ENCODE results near the gene PITX2. TPM values are rescaled to one million over a fixed set of nuclear protein-coding genes. Genes with fewer than 3 reads are reported as not detected.

The PITX2 gene
- total and polyA plus RNA-seq, 2 experiments from 2014 or later = 0.52 to 0.99 TPM

DNA sequence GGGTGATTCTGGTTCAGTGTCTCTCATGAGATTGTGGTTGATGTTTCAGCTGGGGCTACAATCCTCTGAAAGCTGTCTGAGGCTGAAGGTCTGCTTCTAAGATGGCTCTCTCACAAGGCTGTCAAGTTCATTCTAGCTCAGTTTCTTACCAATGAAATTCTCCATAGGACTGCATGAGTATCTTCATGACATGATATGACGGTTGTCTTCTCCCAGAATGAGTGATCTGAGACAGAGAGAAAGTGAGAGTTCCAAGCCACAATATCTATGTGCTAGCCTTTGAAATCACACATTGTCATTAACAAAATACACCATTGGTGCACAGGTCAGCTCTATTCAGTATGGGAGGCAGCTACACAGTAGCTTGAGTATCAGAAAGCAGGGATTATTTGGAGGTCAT is 27.3 kb downstream of the PITX2 start:
- H3K9me3 Mint-ChIP-seq = peaks cover 6% of the 10 kb centered on the region; the same call in 2 of the 3 replicates
- H3K4me1 ChIP-seq (ENCODE audit: insufficient read depth) = no peaks in the 10 kb centered on the region
- no peaks in the 10 kb centered on the region for H3K36me3 ChIP-seq (ENCODE audit: insufficient read depth)
- no peaks in the 10 kb centered on the region for H3K36me3 Mint-ChIP-seq (ENCODE audit: low read depth)
- no peak overlapping the region for H3K4me3 ChIP-seq
- no peak overlapping the region for H2AFZ ChIP-seq
- H3K4me1 Mint-ChIP-seq = no peaks in the 10 kb centered on the region
- TF ChIP-seq, protein P1, sequence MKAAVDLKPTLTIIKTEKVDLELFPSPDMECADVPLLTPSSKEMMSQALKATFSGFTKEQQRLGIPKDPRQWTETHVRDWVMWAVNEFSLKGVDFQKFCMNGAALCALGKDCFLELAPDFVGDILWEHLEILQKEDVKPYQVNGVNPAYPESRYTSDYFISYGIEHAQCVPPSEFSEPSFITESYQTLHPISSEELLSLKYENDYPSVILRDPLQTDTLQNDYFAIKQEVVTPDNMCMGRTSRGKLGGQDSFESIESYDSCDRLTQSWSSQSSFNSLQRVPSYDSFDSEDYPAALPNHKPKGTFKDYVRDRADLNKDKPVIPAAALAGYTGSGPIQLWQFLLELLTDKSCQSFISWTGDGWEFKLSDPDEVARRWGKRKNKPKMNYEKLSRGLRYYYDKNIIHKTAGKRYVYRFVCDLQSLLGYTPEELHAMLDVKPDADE (IDR thresholded peaks at IDR 0.05) = no peak
- no peak for TF ChIP-seq EZH2phosphoT487 (IDR thresholded peaks at IDR 0.05; ENCODE audit: unreplicated experiment)
- no peak overlapping the region for H3K4me2 ChIP-seq
- no peaks in the 10 kb centered on the region for H3K79me2 ChIP-seq (replicated peaks; ENCODE audit: insufficient read depth)
- H3K27ac ChIP-seq (ENCODE audit: low read depth) = no peak overlapping the region
- H3K27ac Mint-ChIP-seq = no peak overlapping the region
- peaks cover 8% of the 10 kb centered on the region; the same call in 1 of the 2 replicates for H3K9me2 ChIP-seq (ENCODE audit: insufficient read depth)
- no peaks in the 10 kb centered on the region for H3F3A ChIP-seq (replicated peaks; ENCODE audit: low read depth)
- H3K27me3 Mint-ChIP-seq (ENCODE audit: insufficient read depth, low read depth, poor library complexity) = peaks cover 2% of the 10 kb centered on the region
- no peaks in the 10 kb centered on the region for H3K27me3 ChIP-seq (ENCODE audit: insufficient read depth)
- ATAC-seq (no peak), DNase-seq (ENCODE audit: low spot score) (no peak)
- no peaks in the 10 kb centered on the region for H4K20me1 ChIP-seq (replicated peaks; ENCODE audit: insufficient read depth)
- no peak overlapping the region for H3K4me3 Mint-ChIP-seq

DNA sequence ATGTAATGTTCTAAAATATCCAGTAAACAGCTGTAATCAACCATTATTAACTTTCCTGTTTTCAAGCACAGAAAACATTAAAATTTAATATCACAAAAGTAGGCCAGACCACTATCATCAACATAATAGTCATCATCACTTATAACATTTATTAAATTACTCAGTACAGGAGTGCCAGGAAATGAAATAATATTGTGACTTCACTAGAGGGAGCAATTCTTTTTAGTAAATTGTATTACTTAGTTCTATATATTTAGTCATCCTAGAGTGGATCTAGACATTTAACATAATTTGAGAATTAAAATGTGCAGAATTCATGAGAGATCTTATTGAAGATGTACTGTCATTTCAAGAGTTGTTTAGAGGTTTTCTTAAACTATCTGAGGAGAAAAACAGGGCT is 33.6 kb downstream of the PITX2 start:
- H3K9me2 ChIP-seq (ENCODE audit: insufficient read depth) = no peaks in the 10 kb centered on the region
- H3K36me3 ChIP-seq (ENCODE audit: insufficient read depth) = no peaks in the 10 kb centered on the region
- H4K20me1 ChIP-seq (replicated peaks; ENCODE audit: insufficient read depth) = no peaks in the 10 kb centered on the region
- DNase-seq (ENCODE audit: low spot score) (no peak), ATAC-seq (no peak)
- Mint-ChIP-seq H3K27ac (no peak overlapping the region), H3K27me3 (ENCODE audit: insufficient read depth, low read depth, poor library complexity) (peaks cover 2% of the 10 kb centered on the region), H3K9me3 (no peaks in the 10 kb centered on the region), H3K36me3 (ENCODE audit: low read depth) (no peaks in the 10 kb centered on the region), H3K4me1 (no peaks in the 10 kb centered on the region), H3K4me3 (no peak overlapping the region)
- H3K4me1 ChIP-seq (ENCODE audit: insufficient read depth) = no peaks in the 10 kb centered on the region
- H3K27me3 ChIP-seq (ENCODE audit: insufficient read depth) = no peaks in the 10 kb centered on the region
- no peak overlapping the region for H2AFZ ChIP-seq
- no peaks in the 10 kb centered on the region for H3K79me2 ChIP-seq (replicated peaks; ENCODE audit: insufficient read depth)
- TF ChIP-seq EZH2phosphoT487 (IDR thresholded peaks at IDR 0.05; ENCODE audit: unreplicated experiment) = no peak
- no peaks in the 10 kb centered on the region for H3F3A ChIP-seq (replicated peaks; ENCODE audit: low read depth)
- H3K4me2 ChIP-seq = no peak overlapping the region
- H3K27ac ChIP-seq (ENCODE audit: low read depth) = no peak overlapping the region
- no peak overlapping the region for H3K4me3 ChIP-seq

DNA sequence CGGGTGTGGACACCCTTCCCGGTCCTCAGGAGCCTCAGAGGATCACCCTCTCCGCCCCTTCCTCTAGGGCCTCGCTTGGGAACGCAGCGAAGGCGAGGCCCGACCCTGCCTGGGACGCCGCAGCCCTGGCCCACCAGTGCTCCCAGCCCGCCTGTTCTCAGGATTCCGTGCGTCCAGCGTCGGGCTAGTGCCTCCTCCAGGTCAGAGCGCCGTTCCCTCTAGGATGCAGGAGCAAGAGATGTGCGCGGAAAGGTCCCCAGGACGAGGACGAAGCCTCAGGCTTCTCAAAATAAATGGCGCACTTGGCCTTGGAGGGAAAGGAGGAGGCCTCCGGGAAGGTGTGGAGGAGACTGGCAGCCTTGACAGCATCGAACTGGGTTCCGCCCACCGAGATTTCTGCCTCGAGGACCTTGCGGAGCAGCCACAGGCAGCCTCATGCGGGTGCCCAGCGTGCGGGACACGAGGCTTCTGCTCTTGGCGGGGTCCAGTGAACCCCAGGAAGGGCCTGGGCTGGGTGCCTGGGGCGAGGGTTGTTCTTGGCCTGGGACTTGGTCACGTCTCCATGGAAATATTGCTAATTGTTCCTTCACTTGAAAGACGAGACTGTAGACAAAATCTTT is 35.1 kb downstream of the PITX2 start:
- H3K27me3 ChIP-seq (ENCODE audit: insufficient read depth) = no peaks in the 10 kb centered on the region
- Mint-ChIP-seq H3K9me3 (no peaks in the 10 kb centered on the region), H3K36me3 (ENCODE audit: low read depth) (no peaks in the 10 kb centered on the region), H3K4me1 (no peaks in the 10 kb centered on the region), H3K27me3 (ENCODE audit: insufficient read depth, low read depth, poor library complexity) (peaks cover 2% of the 10 kb centered on the region), H3K4me3 (no peak overlapping the region), H3K27ac (no peak overlapping the region)
- no peak overlapping the region for H3K4me3 ChIP-seq
- no peaks in the 10 kb centered on the region for H3K9me2 ChIP-seq (ENCODE audit: insufficient read depth)
- H3K4me1 ChIP-seq (ENCODE audit: insufficient read depth) = no peaks in the 10 kb centered on the region
- no peak overlapping the region for H3K4me2 ChIP-seq
- no peak for TF ChIP-seq ZNF331 (CRISPR knock-in tag; IDR thresholded peaks at IDR 0.05; ENCODE audit: low read depth)
- TF ChIP-seq, protein P2, sequence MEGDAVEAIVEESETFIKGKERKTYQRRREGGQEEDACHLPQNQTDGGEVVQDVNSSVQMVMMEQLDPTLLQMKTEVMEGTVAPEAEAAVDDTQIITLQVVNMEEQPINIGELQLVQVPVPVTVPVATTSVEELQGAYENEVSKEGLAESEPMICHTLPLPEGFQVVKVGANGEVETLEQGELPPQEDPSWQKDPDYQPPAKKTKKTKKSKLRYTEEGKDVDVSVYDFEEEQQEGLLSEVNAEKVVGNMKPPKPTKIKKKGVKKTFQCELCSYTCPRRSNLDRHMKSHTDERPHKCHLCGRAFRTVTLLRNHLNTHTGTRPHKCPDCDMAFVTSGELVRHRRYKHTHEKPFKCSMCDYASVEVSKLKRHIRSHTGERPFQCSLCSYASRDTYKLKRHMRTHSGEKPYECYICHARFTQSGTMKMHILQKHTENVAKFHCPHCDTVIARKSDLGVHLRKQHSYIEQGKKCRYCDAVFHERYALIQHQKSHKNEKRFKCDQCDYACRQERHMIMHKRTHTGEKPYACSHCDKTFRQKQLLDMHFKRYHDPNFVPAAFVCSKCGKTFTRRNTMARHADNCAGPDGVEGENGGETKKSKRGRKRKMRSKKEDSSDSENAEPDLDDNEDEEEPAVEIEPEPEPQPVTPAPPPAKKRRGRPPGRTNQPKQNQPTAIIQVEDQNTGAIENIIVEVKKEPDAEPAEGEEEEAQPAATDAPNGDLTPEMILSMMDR (conservative IDR thresholded peaks at IDR 0.05; ENCODE audit: low read depth in 2 of 2) = peak in 1 of 2 experiments; percentile 23; a peak in 1 of 4 replicates
- 0 out of 2 replicates have a peak overlapping the region, but pooled peaks have one; percentile 52 for H2AFZ ChIP-seq
- no peaks in the 10 kb centered on the region for H3K36me3 ChIP-seq (ENCODE audit: insufficient read depth)
- no peak overlapping the region for H3K27ac ChIP-seq (ENCODE audit: low read depth)
- no peaks in the 10 kb centered on the region for H4K20me1 ChIP-seq (replicated peaks; ENCODE audit: insufficient read depth)
- H3K79me2 ChIP-seq (replicated peaks; ENCODE audit: insufficient read depth) = no peaks in the 10 kb centered on the region
- no peaks in the 10 kb centered on the region for H3F3A ChIP-seq (replicated peaks; ENCODE audit: low read depth)
- DNase-seq (ENCODE audit: low spot score) (peak; percentile 38), ATAC-seq (peak; percentile 74)
